GDM1 (cell line): ENCODE results near the gene NPFFR1.
"Not testable (repeated sequence)": the region's sequence is repeated elsewhere in the genome, so short reads cannot be mapped to it uniquely, and the experiment has no call there.

ENCODE experiments used
- DNase-seq: peaks from one replicate; lab custom pipeline; 2025; lab: John Stamatoyannopoulos, UW

The NPFFR1 gene

DNA sequence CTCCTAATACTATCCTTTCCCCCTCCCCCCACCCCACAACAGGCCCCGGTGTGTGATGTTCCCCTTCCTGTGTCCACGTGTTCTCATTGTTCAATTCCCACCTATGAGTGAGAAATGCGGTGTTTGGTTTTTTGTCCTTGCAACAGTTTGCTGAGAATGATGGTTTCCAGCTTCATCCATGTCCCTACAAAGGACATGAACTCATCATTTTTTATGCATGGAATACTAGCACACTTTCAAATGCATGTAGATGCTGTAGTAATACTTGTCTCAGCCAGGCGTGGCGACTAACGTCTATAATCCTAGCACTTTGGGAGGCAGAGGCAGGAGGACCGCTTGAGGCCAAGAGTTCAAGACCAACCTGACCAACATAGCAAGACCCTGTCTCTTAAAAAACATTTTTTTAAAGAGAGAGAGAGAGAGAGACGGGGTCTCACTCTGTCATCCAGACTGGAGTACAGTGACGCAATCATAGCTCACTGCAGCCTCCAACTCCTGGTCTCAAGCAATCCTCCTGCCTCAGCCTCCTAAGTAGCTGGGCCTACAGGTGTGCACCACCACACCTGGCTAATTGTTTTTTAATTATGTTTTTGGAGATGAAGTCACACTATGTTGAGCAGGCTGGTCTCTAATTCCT lies 60.9 kb downstream of the NPFFR1 start:
- not testable (repeated sequence) for DNase-seq

DNA sequence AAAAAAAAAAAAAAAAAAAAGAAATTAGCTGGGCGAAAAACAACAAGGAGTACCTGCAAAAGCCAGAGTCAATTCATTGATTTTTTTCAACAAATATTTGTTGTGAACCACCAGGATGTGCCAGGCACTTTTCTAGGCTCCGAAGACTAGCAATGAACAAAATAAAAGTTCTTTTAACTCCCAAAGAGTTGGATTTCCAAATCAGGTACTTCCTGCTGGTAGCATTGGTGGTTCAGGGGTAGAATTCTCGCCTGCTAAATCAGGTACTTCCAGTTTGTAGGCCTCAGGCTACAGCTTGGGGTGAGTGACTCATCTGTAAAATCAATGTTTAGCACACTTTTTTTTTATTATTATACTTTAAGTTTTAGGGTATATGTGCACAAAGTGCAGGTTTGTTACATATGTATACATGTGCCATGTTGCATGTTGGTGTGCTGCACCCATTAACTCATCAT lies 61.4 kb downstream of the NPFFR1 start:
- DNase-seq: no peak

DNA sequence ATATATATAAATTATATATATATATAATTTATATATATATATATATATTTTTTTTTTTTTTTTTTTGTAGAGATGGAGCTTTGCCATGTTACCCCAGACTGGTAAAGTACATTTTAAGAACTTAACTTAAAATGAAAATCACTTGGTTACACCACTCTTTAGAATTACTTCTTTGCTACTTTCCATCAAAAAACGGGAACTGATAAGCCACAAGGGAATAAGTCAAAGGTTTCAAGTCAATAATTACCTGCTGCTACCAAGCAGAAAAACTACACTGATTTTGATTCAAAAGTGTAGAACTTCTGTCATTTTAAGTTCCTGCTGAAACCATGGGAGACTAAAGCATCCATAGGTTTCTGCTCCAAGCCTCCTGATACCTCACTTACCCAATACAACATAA lies 62.8 kb downstream of the NPFFR1 start:
- DNase-seq: no peak

DNA sequence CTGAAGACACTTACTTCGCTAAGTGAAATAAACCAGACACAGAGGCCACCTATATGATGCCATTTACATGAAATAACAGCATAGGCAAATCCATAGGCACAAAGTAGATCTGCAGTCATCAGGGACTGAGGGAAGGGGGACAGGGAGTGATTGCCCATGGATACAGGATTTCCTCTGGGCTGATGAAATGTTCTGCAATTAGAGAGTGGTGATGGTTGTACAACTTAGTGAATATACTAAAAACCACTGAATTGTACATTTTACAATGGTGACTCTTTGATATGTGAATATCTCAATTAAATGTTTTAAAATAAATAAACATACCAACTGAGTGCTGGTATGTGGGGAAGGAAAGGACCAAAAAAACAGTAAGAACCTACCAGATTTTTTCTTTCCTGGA lies 70.9 kb downstream of the NPFFR1 start:
- DNase-seq: no peak

DNA sequence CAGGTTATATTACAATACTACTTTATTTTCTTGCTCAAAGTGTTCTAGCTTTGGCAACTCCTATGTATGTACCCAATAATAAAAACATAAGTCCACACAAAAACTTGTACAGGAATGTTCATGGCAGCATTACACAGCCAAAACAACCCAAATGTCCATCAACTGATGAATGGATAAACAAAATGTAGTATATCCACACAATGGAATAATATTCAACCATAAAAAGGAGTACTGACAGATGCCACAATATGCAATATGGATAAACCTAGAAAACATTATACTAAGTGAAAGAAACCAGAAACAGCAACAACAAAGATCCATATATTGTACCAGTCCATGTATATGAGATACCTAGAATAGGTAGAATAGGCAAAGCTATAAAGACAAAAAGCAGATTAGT lies 71.5 kb downstream of the NPFFR1 start:
- DNase-seq: no peak

DNA sequence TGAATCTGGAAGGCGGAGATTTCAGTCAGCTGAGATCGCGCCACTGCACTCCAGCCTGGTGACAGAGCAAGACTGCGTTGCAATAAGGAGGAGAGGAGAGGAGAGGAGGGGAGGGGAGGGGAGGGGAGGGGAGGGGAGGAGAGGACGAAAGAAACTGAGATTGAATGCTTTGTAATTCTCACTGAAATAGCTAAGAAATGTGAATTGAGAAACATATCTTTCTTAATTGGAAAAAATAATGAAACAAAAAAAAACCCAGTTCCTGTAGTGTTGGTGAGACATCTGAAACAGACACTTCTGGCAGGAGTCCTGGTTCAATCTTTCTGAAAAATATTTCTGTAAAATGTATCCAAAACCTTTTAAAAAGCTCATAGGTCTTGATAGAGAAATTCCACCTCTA lies 77.0 kb downstream of the NPFFR1 start:
- DNase-seq: no peak

- DNase-seq: no peak
Observed at GRCh38 chr10:70201105-70201504, 82.7 kb downstream of the NPFFR1 start.

- DNase-seq: no peak
Observed at GRCh38 chr10:70198696-70199466, 84.9 kb downstream of the NPFFR1 start.
